OCI-LY3 (cell line): Measurements from ENCODE around the gene SPTSSB.

Experiments used
- H2AFZ ChIP-seq: fragments of 200-600, 300-600 bp; shearing (Covaris generic); 2 replicates; pipeline ENCODE4 v1.6.0; 2014; ENCODE audit warnings: antibody characterized with exemption, low read depth, low read length
- H3K27ac ChIP-seq: fragments of 200-600, 300-600 bp; sonication (generic); 2 replicates; pipeline ENCODE4 v1.5.1; 2014; ENCODE audit warnings: mild to moderate bottlenecking, low read length, moderate library complexity, mixed read lengths
- H3K27me3 ChIP-seq: fragments of 200-600, 300-600 bp; sonication (generic); 2 replicates; pipeline ENCODE4 v1.6.1; 2014; ENCODE audit warnings: low read depth, low read length, mixed read lengths
- H3K36me3 ChIP-seq: fragments of 200-600, 300-600 bp; sonication (generic); replicated peaks from 2 replicates; pipeline ENCODE3; 2014; ENCODE audit warnings: low read depth, low read length, mixed read lengths
- H3K4me1 ChIP-seq: fragments of 300-600, 200-600 bp; sonication (generic); 2 replicates; pipeline ENCODE4 v1.6.1; 2014; ENCODE audit warnings: low read length, mixed read lengths
- H3K4me2 ChIP-seq: fragments of 200-600, 300-600 bp; sonication (generic); 2 replicates; pipeline ENCODE4 v1.6.1; 2014; ENCODE audit warnings: low read length, mixed read lengths
- H3K4me3 ChIP-seq: fragments of 300-600, 200-600 bp; sonication (generic); 2 replicates; pipeline ENCODE4 v1.5.1; 2014; ENCODE audit warnings: antibody characterized with exemption, mild to moderate bottlenecking, low read length, moderate library complexity
- H3K79me2 ChIP-seq: fragments of 300-600, 200-600 bp; shearing (Covaris generic); 2 replicates; pipeline ENCODE4 v1.6.1; 2014; ENCODE audit warnings: mild to moderate bottlenecking, low read length, mixed read lengths
- H3K9ac ChIP-seq: fragments of 300-600, 200-600 bp; shearing (Covaris generic); 2 replicates; pipeline ENCODE4 v1.6.0; 2014; ENCODE audit warnings: mild to moderate bottlenecking, low read length, moderate library complexity
- H3K9me3 ChIP-seq: fragments of 200-600, 300-600 bp; shearing (Covaris generic); 2 replicates; pipeline ENCODE4 v1.6.1; 2014; ENCODE audit warnings: low read length, mixed read lengths; ENCODE audit not compliant: insufficient read depth
- H4K20me1 ChIP-seq: fragments of 200-600, 300-600 bp; sonication (generic); 2 replicates; pipeline ENCODE4 v1.6.1; 2016; ENCODE audit warnings: low read length, mixed read lengths; ENCODE audit not compliant: insufficient read depth
- EZH2phosphoT487 ChIP-seq: fragments of 200-600 bp; shearing (Covaris generic); IDR thresholded peaks from 2 replicates; pipeline ENCODE4 v1.6.1; 2018; ENCODE audit warnings: antibody characterized with exemption, mixed run types, low read depth
- TF ChIP-seq, protein P1 (sequence below): fragments of 200-600, 300-600 bp; sonication (generic); IDR thresholded peaks from 2 replicates; pipeline ENCODE4 v1.5.1; 2014; ENCODE audit warnings: antibody characterized with exemption, low read length, low read depth

Gene SPTSSB

DNA sequence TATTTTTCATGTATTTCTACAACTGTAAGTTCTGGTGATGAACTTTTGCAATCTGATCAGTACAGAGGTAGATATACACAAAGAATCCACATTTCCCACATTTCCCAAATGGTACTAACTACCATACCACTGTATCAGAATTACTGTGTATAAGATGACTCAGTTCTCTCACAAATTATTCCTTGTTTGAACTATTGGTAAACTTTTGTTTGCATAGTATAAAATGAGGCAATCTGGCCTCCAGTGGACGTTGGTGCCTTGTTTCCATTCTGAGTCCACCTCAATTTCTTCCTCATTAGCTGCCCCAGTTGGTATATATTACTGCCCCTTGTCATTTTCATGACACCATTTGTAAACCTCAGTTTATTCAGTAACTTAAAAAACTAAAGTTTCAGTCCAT, 38.5 kb downstream of the SPTSSB start:
- Histone ChIP-seq H3K9ac (no peak overlapping the region), H3K4me1 (peaks cover 16% of the 10 kb centered on the region), H3K9me3 (no peaks in the 10 kb centered on the region), H4K20me1 (no peaks in the 10 kb centered on the region), H3K36me3 (no peaks in the 10 kb centered on the region), H3K79me2 (no peaks in the 10 kb centered on the region), H3K27me3 (peaks cover 19% of the 10 kb centered on the region), H3K27ac (no peak overlapping the region), H3K4me2 (no peak overlapping the region), H3K4me3 (no peak overlapping the region), H2AFZ (no peak overlapping the region)
- no peak for TF ChIP-seq EZH2phosphoT487
- TF ChIP-seq, protein P1, sequence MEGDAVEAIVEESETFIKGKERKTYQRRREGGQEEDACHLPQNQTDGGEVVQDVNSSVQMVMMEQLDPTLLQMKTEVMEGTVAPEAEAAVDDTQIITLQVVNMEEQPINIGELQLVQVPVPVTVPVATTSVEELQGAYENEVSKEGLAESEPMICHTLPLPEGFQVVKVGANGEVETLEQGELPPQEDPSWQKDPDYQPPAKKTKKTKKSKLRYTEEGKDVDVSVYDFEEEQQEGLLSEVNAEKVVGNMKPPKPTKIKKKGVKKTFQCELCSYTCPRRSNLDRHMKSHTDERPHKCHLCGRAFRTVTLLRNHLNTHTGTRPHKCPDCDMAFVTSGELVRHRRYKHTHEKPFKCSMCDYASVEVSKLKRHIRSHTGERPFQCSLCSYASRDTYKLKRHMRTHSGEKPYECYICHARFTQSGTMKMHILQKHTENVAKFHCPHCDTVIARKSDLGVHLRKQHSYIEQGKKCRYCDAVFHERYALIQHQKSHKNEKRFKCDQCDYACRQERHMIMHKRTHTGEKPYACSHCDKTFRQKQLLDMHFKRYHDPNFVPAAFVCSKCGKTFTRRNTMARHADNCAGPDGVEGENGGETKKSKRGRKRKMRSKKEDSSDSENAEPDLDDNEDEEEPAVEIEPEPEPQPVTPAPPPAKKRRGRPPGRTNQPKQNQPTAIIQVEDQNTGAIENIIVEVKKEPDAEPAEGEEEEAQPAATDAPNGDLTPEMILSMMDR: no peak

DNA sequence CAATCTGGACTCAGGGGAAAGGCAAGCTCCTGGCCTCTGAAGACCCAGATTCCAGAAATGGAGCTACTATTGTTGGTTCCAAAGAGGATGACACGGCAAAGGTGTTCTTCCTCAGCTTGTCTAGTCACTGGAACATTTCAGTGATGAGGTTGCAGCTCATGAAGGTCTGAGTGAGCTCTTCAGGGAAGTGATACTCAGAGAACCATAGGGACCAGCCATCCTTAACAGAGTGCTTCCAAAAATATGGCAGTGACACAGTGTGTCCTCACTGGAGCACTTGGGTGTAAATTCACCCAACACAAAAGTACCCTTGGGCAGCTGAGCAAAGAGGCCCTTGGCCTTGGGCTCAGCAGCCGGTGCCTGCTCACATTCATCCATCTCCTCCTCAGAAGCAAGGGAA, 46.3 kb downstream of the SPTSSB start:
- Histone ChIP-seq H4K20me1 (no peaks in the 10 kb centered on the region), H3K4me2 (no peak overlapping the region)
- TF ChIP-seq, protein P1: no peak
- no peak for TF ChIP-seq EZH2phosphoT487

DNA sequence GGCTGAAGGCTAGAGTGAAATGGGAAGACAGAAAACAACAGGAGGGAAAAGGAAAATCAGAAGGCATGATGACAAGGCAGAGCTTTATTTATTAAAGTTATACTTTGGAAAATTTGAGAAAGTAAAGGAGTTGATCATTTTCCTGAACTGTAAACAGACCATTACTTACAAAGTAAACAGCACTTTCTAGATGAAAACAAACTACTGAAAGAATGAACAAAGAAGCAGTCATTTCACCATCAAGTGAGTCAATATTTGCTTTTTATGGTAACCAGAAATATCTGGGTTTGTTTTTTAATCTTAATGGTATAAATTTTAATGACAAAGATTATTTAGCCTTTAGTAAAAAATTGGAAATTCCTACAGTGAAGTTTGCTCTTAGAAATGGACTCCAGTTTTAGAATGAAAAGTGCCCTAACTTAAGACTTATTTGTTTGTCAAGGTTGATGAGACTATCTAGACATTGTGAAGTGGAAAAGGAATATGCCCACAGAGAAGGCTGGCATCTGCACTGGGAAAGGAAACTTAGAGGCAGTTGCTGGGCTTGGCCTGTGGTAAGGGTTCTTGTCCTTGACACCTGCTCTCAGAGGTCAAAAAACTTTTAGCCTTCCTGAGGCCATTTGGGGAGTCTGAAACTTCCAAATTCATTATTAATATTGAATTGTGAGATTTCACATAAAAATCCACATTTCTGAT, 47.2 kb downstream of the SPTSSB start:
- Histone ChIP-seq H3K9ac (no peak overlapping the region), H3K4me3 (no peak overlapping the region)
- TF ChIP-seq, protein P1: no peak
- TF ChIP-seq EZH2phosphoT487: no peak

More for the DNA sequence above, 46.3 kb downstream of the SPTSSB start:
- no peak overlapping the region for H3K27ac ChIP-seq
- no peaks in the 10 kb centered on the region for H3K9me3 ChIP-seq
- no peaks in the 10 kb centered on the region for H3K4me1 ChIP-seq
- H3K4me3 ChIP-seq: no peak overlapping the region
- no peak overlapping the region for H3K9ac ChIP-seq
- H3K27me3 ChIP-seq: no peaks in the 10 kb centered on the region
- no peak overlapping the region for H2AFZ ChIP-seq
- no peaks in the 10 kb centered on the region for H3K36me3 ChIP-seq
- no peaks in the 10 kb centered on the region for H3K79me2 ChIP-seq

DNA sequence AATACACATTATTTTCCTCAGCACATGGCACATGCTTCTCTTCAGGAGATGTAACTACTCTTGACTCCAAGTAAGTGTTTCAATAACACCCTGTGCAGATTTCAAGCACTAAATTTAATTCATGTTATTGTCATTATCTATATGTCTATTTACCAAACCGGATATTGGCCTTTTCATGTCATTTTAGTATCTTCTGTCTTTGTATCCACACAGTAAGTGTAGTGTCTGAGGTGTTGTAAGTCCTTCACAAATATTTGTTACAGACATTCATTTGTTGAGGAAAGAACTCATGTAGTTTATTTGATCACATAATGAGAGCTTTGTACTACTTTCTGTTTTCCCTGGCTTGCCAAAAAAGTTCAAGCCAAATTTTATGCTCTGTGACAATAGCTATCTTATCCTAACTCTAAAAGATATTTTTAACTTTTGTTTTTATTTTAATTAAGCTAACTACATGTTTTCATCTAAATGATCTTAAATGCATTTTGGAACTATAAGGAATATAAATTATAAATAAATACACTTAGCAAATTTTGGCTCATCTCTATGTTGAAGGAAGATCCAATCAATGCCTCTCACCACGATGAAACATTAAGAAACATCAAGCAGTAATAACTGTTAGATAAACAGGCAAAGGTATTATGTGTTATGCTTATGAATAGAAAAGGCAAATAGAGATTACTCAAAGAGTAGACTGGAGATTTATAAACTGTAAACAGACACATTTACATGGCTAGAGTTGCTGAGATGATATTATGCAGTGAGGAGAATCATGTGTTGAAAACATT, 48.3 kb downstream of the SPTSSB start:
- Histone ChIP-seq H2AFZ (no peak overlapping the region), H3K4me3 (no peak overlapping the region), H3K9ac (no peak overlapping the region), H3K4me2 (no peak overlapping the region), H3K27ac (no peak overlapping the region), H3K36me3 (no peaks in the 10 kb centered on the region), H3K9me3 (no peaks in the 10 kb centered on the region), H3K79me2 (no peaks in the 10 kb centered on the region), H3K4me1 (no peaks in the 10 kb centered on the region), H4K20me1 (no peaks in the 10 kb centered on the region), H3K27me3 (no peaks in the 10 kb centered on the region)
- TF ChIP-seq, protein P1: no peak
- TF ChIP-seq EZH2phosphoT487: no peak

More for the DNA sequence above, 47.2 kb downstream of the SPTSSB start:
- Histone ChIP-seq H3K79me2 (no peaks in the 10 kb centered on the region), H2AFZ (no peak overlapping the region), H3K9me3 (no peaks in the 10 kb centered on the region), H3K36me3 (no peaks in the 10 kb centered on the region), H4K20me1 (no peaks in the 10 kb centered on the region), H3K4me2 (no peak overlapping the region), H3K27ac (no peak overlapping the region), H3K27me3 (no peaks in the 10 kb centered on the region), H3K4me1 (no peaks in the 10 kb centered on the region)
